NCI-H2081 (cell line): Measurements from ENCODE around the gene SLC34A3.
"Not testable (repeated sequence)": the region's sequence is repeated elsewhere in the genome, so short reads cannot be mapped to it uniquely, and the experiment has no call there.

Experiments used
- DNase-seq, 2 experiments: peaks; one replicate each; lab custom pipeline; 2025; lab: John Stamatoyannopoulos, UW

The SLC34A3 gene

GRCh38 chr9:137241490-137242268 is 11.0 kb downstream of the SLC34A3 start:
- no peak for DNase-seq

GRCh38 chr9:137242269-137243203 is 11.8 kb downstream of the SLC34A3 start:
- peak in 1 of 2 experiments; percentile 13 for DNase-seq

- not testable (repeated sequence) for DNase-seq
Observed at GRCh38 chr9:137243266-137243625, 12.5 kb downstream of the SLC34A3 start.

- peak; percentile 43 to 79 for DNase-seq
Observed at GRCh38 chr9:137243626-137244485, 13.2 kb downstream of the SLC34A3 start.

GRCh38 chr9:137244486-137245449 is 14.1 kb downstream of the SLC34A3 start:
- peak; percentile 68 to 82 for DNase-seq

- no peak for DNase-seq
Observed at GRCh38 chr9:137245450-137246421, 15.0 kb downstream of the SLC34A3 start.

- DNase-seq = no peak
Observed at GRCh38 chr9:137247135-137247915, 16.6 kb downstream of the SLC34A3 start.

- no peak for DNase-seq
Observed at GRCh38 chr9:137247916-137248175, 17.1 kb downstream of the SLC34A3 start.

- no peak for DNase-seq
Observed at GRCh38 chr9:137250329-137251193, 19.9 kb downstream of the SLC34A3 start.

GRCh38 chr9:137251194-137251461 is 20.4 kb downstream of the SLC34A3 start, which contains the start of gene STPG3:
Gene STPG3 (plus strand): TSS chr9:137251286. CDS start chr9:137251287, 1 bp downstream.
- DNase-seq = no peak

GRCh38 chr9:137251490-137252268 is 21.0 kb downstream of the SLC34A3 start:
- no peak for DNase-seq

GRCh38 chr9:137252555-137253506 is 22.1 kb downstream of the SLC34A3 start:
- peak in 1 of 2 experiments; percentile 23 for DNase-seq

- DNase-seq = no peak
Observed at GRCh38 chr9:137253717-137254623, 23.3 kb downstream of the SLC34A3 start.

GRCh38 chr9:137254624-137255447 is 24.1 kb downstream of the SLC34A3 start, which contains the start of gene NELFB:
Gene NELFB (plus strand): TSS chr9:137255327.
- peak; percentile 82 to 83 for DNase-seq
